Activated naive CD8-positive, alpha-beta T cell treated with anti-CD3 and anti-CD28 coated beads for 36 hours (primary cell): ENCODE results near the gene METTL8. TPM values are rescaled to one million over a fixed set of nuclear protein-coding genes. Genes with fewer than 3 reads are reported as not detected.
A peak's percentile ranks its signal among the peaks of the same experiment; 100 is the strongest.
"Not testable (repeated sequence)": the region's sequence is repeated elsewhere in the genome, so short reads cannot be mapped to it uniquely, and the experiment has no call there.

Experiments
- DNase-seq: peaks from one replicate; pipeline ENCODE4 v3.0.0; 2021
- H3K27ac Mint-ChIP-seq: one replicate; pipeline ENCODE4 v1.8.0; 2022; ENCODE audit warnings: mild to moderate bottlenecking, moderate library complexity, mixed read lengths
- H3K27me3 Mint-ChIP-seq: one replicate; pipeline ENCODE4 v1.8.0; 2022; ENCODE audit warnings: mild to moderate bottlenecking, mixed read lengths
- H3K36me3 Mint-ChIP-seq: one replicate; pipeline ENCODE4 v1.8.0; 2021; ENCODE audit warnings: mild to moderate bottlenecking, mixed read lengths
- H3K4me1 Mint-ChIP-seq: one replicate; pipeline ENCODE4 v1.8.0; 2021; ENCODE audit warnings: mixed read lengths
- H3K4me3 Mint-ChIP-seq: one replicate; pipeline ENCODE4 v1.8.0; 2022; ENCODE audit warnings: mild to moderate bottlenecking, moderate library complexity, mixed read lengths
- H3K9me3 Mint-ChIP-seq: one replicate; pipeline ENCODE4 v1.8.0; 2022; ENCODE audit warnings: mixed read lengths
- total RNA-seq, 2 experiments: library from RNA; stranded (reverse); gene quantifications; one replicate each; pipeline ENCODE4 v1.2.3, GENCODE V29; 2021

Gene METTL8
- total RNA-seq, 2 experiments from 2014 or later: 49.4 to 52.7 TPM

GRCh38 chr2:171322928-171323327, 110.9 kb downstream of the METTL8 start:
- H3K36me3 Mint-ChIP-seq: peaks cover 73% of the 10 kb centered on the region
- DNase-seq: no peak
- H3K27me3 Mint-ChIP-seq: no peaks in the 10 kb centered on the region
- peaks cover 2% of the 10 kb centered on the region for H3K9me3 Mint-ChIP-seq
- peaks cover 66% of the 10 kb centered on the region for H3K4me1 Mint-ChIP-seq
- H3K4me3 Mint-ChIP-seq: no peak overlapping the region
- no peak overlapping the region for H3K27ac Mint-ChIP-seq

DNA sequence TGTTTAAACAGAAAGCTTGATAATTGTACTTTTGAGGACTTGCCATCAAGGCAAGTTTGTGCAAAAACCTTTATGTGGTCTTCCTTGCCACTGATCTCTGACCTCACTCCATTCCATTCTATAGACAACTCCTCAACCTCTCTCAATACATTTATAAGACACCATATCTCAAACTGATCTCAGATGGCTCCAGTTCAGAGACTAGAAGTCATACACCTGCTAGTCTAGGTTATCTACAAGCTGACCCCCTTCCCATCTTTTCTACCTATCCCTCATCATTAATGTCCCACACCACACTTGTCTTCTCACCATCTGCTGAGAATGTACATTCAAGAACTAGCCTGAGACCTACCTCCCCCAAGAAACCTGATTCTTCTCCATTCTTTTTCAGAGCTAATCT, 113.1 kb downstream of the METTL8 start:
- H3K4me3 Mint-ChIP-seq: no peak overlapping the region
- peaks cover 2% of the 10 kb centered on the region for H3K9me3 Mint-ChIP-seq
- no peak for DNase-seq
- peak overlapping the region; percentile 99 for H3K27ac Mint-ChIP-seq
- H3K27me3 Mint-ChIP-seq: no peaks in the 10 kb centered on the region
- peaks cover 69% of the 10 kb centered on the region for H3K36me3 Mint-ChIP-seq
- H3K4me1 Mint-ChIP-seq: peaks cover 56% of the 10 kb centered on the region

- Mint-ChIP-seq H3K36me3 (peaks cover 67% of the 10 kb centered on the region), H3K4me1 (peaks cover 51% of the 10 kb centered on the region)
These were observed 113.6 kb downstream of the METTL8 start for GRCh38 chr2:171320208-171320621.

DNA sequence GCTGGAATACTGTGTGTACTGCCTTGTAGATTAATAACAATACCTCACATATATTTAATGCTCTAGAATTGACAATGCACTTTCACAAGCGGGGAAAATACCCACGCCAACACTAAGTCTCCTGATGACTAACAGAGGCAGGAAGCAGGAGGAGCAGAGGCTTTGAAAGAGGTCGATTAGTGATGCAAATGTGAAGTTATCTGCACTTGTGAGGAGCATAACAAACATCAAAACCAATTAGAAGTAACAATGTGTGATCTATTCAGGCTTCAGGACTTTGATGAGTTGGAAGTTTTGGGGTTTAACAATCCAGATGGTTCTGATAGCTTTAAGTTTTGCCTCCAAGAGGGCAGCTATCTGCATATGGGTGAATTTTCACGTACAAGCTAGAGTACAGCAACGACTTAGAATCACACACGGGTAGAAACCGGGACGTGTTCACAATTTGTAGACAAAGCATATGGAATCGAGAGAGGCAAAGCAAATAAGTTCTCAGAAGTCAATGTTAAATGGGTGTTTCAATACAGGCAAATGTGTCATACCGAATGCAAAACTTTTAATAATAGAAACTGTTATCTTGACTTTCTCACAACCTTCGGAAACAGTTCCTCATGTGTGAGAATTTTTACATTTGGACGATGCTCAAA, 114.5 kb downstream of the METTL8 start:
- H3K4me3 Mint-ChIP-seq: peak overlapping the region; percentile 60
- no peaks in the 10 kb centered on the region for H3K27me3 Mint-ChIP-seq
- peaks cover 2% of the 10 kb centered on the region for H3K9me3 Mint-ChIP-seq
- peaks cover 47% of the 10 kb centered on the region for H3K4me1 Mint-ChIP-seq
- H3K27ac Mint-ChIP-seq: peak overlapping the region; percentile 99
- H3K36me3 Mint-ChIP-seq: peaks cover 70% of the 10 kb centered on the region
- DNase-seq: peak; percentile 59

More at GRCh38 chr2:171320208-171320621, 113.6 kb downstream of the METTL8 start:
- H3K9me3 Mint-ChIP-seq: peaks cover 2% of the 10 kb centered on the region
- peak overlapping the region; percentile 99 for H3K27ac Mint-ChIP-seq
- no peaks in the 10 kb centered on the region for H3K27me3 Mint-ChIP-seq
- no peak overlapping the region for H3K4me3 Mint-ChIP-seq
- no peak for DNase-seq

- Mint-ChIP-seq H3K36me3 (peaks cover 68% of the 10 kb centered on the region), H3K27ac (peak overlapping the region; percentile 99), H3K4me3 (peak overlapping the region; percentile 40), H3K4me1 (peaks cover 47% of the 10 kb centered on the region), H3K27me3 (no peaks in the 10 kb centered on the region), H3K9me3 (peaks cover 2% of the 10 kb centered on the region)
- no peak for DNase-seq
These were observed 115.3 kb downstream of the METTL8 start for GRCh38 chr2:171318463-171318934.

DNA sequence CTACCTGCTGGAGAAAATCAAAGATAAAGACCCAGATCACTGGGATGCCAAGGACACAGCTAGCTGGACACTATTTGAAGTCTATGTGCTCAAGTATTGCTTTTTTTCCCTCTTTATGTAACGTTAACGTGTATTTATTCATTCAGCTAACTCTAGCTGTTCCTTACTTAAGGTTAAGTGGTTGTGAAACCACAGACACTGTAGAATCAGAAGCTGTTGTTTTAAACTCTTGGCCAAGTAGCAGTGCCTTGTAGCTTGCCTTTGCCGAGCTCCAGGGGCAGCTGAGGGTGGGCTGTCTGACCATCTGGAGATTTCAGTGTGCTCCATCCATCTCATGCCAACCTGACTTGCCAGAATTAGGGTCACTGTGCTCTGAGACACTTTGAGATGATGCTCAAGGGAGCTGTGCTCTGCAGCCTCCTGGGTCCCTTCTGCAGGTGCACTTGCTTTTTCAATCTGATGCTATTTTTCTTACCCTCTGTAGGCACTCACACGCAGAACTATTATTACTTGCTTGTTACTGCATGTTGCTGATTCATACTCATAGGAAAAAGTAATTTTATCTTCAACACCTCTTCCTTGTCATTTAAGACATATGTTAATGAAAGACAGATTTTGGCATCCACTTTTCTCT, 116.2 kb downstream of the METTL8 start:
- H3K4me3 Mint-ChIP-seq: no peak overlapping the region
- H3K9me3 Mint-ChIP-seq: peaks cover 3% of the 10 kb centered on the region
- no peaks in the 10 kb centered on the region for H3K27me3 Mint-ChIP-seq
- peak overlapping the region; percentile 65 for H3K27ac Mint-ChIP-seq
- peaks cover 67% of the 10 kb centered on the region for H3K36me3 Mint-ChIP-seq
- DNase-seq: no peak
- peaks cover 47% of the 10 kb centered on the region for H3K4me1 Mint-ChIP-seq

DNA sequence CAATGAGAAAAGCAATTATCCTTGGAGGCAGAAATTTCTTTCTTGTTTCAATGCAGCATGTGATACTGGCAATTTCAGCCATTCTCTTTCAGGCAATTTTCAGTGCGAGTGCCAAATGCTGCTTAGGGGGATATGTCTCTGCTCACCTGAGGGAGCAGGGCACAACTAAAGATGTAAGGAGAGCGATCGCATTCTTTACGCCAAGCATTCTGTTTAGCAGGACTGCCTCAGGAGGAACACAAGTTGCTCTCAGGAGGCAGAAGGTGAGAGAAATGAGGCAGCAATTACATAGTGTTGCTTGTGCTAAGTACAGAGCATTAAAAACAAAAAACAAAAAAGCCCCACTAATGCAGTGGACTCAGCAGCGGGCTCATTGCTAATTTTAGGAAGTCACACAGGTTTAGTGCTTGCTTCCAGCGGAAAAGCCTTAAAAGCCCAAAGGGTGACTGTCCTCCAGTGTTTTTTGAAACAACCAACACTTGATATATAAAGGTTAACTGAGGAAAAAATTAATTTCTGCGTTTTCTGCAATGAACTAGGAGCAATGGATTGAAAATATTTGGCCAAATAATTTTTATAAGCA, 116.9 kb downstream of the METTL8 start:
- H3K4me1 Mint-ChIP-seq: peaks cover 47% of the 10 kb centered on the region
- peaks cover 70% of the 10 kb centered on the region for H3K36me3 Mint-ChIP-seq
- H3K27ac Mint-ChIP-seq: no peak overlapping the region
- no peak for DNase-seq
- peaks cover 5% of the 10 kb centered on the region for H3K9me3 Mint-ChIP-seq
- no peak overlapping the region for H3K4me3 Mint-ChIP-seq
- no peaks in the 10 kb centered on the region for H3K27me3 Mint-ChIP-seq

DNA sequence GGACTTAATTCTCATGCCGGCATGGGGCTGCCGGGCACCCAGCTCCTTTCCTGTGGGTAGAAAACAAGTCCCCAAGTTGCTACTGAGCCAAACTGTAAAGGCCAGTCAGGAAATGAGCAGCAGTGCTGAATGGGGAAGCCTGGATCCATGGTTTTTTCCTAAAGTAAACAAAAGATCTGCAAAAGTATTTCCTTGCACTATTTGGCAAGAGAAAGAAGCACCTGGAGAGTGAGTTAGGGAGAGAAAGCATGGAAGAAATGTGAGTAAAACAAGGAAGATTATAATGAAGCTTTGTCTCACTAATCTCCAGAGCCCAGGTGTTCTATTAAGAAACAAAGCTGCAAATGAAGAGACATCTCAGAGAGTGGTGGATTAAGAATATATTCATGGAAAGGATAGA, 117.6 kb downstream of the METTL8 start:
- H3K36me3 Mint-ChIP-seq: peaks cover 71% of the 10 kb centered on the region
- no peak overlapping the region for H3K27ac Mint-ChIP-seq
- peaks cover 12% of the 10 kb centered on the region for H3K9me3 Mint-ChIP-seq
- no peak overlapping the region for H3K4me3 Mint-ChIP-seq
- DNase-seq: no peak
- peaks cover 44% of the 10 kb centered on the region for H3K4me1 Mint-ChIP-seq
- H3K27me3 Mint-ChIP-seq: no peaks in the 10 kb centered on the region

- H3K36me3 Mint-ChIP-seq: peaks cover 71% of the 10 kb centered on the region
- DNase-seq: no peak
These were observed 118.0 kb downstream of the METTL8 start for GRCh38 chr2:171315781-171316180.

GRCh38 chr2:171312182-171312581, 121.6 kb downstream of the METTL8 start:
- H3K36me3 Mint-ChIP-seq: peaks cover 48% of the 10 kb centered on the region

More at GRCh38 chr2:171315781-171316180, 118.0 kb downstream of the METTL8 start:
- H3K27me3 Mint-ChIP-seq: no peaks in the 10 kb centered on the region
- H3K27ac Mint-ChIP-seq: no peak overlapping the region
- H3K4me1 Mint-ChIP-seq: peaks cover 40% of the 10 kb centered on the region
- no peak overlapping the region for H3K4me3 Mint-ChIP-seq
- peaks cover 16% of the 10 kb centered on the region for H3K9me3 Mint-ChIP-seq

GRCh38 chr2:171311589-171311988, 122.2 kb downstream of the METTL8 start:
- H3K27me3 Mint-ChIP-seq, H3K4me3 Mint-ChIP-seq, DNase-seq, H3K4me1 Mint-ChIP-seq: not testable (repeated sequence)
- Mint-ChIP-seq H3K27ac (peak overlapping the region; percentile 22), H3K9me3 (peaks cover 17% of the 10 kb centered on the region), H3K36me3 (peaks cover 48% of the 10 kb centered on the region)

More at GRCh38 chr2:171312182-171312581, 121.6 kb downstream of the METTL8 start:
- not testable (repeated sequence) for H3K27ac Mint-ChIP-seq, H3K4me3 Mint-ChIP-seq, DNase-seq, H3K27me3 Mint-ChIP-seq, H3K4me1 Mint-ChIP-seq
- H3K9me3 Mint-ChIP-seq: peaks cover 15% of the 10 kb centered on the region

GRCh38 chr2:171310889-171311288, 122.9 kb downstream of the METTL8 start:
- DNase-seq: no peak
- H3K9me3 Mint-ChIP-seq: peaks cover 20% of the 10 kb centered on the region
- peaks cover 46% of the 10 kb centered on the region for H3K36me3 Mint-ChIP-seq
- no peak overlapping the region for H3K4me3 Mint-ChIP-seq
- H3K27me3 Mint-ChIP-seq: no peaks in the 10 kb centered on the region
- H3K27ac Mint-ChIP-seq: no peak overlapping the region
- H3K4me1 Mint-ChIP-seq: peaks cover 4% of the 10 kb centered on the region

- Mint-ChIP-seq H3K9me3 (peaks cover 22% of the 10 kb centered on the region), H3K4me3 (no peak overlapping the region), H3K4me1 (peaks cover 4% of the 10 kb centered on the region), H3K27ac (no peak overlapping the region), H3K27me3 (no peaks in the 10 kb centered on the region), H3K36me3 (peaks cover 39% of the 10 kb centered on the region)
- no peak for DNase-seq
These were observed 124.1 kb downstream of the METTL8 start for GRCh38 chr2:171309455-171310286.

- Mint-ChIP-seq H3K4me3 (no peak overlapping the region), H3K9me3 (peaks cover 22% of the 10 kb centered on the region), H3K36me3 (peaks cover 32% of the 10 kb centered on the region), H3K4me1 (no peaks in the 10 kb centered on the region), H3K27me3 (no peaks in the 10 kb centered on the region), H3K27ac (no peak overlapping the region)
- no peak for DNase-seq
These were observed 125.3 kb downstream of the METTL8 start for GRCh38 chr2:171308280-171309054.
